ENCODE results near the gene ARL6IP5.

DNA sequence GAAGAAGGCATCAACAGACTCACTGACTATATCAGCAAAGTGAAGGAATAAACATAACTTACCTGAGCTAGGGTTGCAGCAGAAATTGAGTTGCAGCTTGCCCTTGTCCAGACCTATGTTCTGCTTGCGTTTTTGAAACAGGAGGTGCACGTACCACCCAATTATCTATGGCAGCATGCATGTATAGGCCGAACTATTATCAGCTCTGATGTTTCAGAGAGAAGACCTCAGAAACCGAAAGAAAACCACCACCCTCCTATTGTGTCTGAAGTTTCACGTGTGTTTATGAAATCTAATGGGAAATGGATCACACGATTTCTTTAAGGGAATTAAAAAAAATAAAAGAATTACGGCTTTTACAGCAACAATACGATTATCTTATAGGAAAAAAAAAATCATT is 19.8 kb downstream of the ARL6IP5 start:
- TF ChIP-seq POLR2A (IDR thresholded peaks at IDR 0.05) = no peak
- TF ChIP-seq, protein P1, sequence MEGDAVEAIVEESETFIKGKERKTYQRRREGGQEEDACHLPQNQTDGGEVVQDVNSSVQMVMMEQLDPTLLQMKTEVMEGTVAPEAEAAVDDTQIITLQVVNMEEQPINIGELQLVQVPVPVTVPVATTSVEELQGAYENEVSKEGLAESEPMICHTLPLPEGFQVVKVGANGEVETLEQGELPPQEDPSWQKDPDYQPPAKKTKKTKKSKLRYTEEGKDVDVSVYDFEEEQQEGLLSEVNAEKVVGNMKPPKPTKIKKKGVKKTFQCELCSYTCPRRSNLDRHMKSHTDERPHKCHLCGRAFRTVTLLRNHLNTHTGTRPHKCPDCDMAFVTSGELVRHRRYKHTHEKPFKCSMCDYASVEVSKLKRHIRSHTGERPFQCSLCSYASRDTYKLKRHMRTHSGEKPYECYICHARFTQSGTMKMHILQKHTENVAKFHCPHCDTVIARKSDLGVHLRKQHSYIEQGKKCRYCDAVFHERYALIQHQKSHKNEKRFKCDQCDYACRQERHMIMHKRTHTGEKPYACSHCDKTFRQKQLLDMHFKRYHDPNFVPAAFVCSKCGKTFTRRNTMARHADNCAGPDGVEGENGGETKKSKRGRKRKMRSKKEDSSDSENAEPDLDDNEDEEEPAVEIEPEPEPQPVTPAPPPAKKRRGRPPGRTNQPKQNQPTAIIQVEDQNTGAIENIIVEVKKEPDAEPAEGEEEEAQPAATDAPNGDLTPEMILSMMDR (IDR thresholded peaks at IDR 0.05) = no peak
